Measurements from ENCODE around the gene OR52J3.

DNA sequence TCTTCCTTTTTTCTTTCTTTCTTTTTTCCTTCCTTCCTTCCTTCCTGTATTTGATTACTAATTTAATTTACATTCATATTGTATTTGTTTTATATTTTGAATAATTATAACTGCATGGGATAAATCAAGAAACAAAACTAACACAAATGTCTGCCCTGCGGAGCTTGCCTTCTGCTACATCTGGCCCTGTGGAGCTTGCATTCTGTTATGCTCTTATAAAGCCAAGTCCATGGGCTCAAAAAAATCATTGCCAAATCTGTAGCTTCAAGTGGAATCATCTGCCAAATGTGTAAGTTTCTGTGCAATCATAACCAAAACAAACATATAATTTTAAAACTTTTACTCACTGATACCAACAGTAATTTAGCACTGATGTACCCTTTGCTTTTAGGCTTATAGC lies 8.0 kb upstream of the OR52J3 start:
- TF ChIP-seq POLR2A (IDR thresholded peaks at IDR 0.05; ENCODE audit: low read depth) (no peak), EP300 (IDR thresholded peaks at IDR 0.05) (no peak), POLR2AphosphoS5 (IDR thresholded peaks at IDR 0.05) (no peak)
- TF ChIP-seq, protein P1, sequence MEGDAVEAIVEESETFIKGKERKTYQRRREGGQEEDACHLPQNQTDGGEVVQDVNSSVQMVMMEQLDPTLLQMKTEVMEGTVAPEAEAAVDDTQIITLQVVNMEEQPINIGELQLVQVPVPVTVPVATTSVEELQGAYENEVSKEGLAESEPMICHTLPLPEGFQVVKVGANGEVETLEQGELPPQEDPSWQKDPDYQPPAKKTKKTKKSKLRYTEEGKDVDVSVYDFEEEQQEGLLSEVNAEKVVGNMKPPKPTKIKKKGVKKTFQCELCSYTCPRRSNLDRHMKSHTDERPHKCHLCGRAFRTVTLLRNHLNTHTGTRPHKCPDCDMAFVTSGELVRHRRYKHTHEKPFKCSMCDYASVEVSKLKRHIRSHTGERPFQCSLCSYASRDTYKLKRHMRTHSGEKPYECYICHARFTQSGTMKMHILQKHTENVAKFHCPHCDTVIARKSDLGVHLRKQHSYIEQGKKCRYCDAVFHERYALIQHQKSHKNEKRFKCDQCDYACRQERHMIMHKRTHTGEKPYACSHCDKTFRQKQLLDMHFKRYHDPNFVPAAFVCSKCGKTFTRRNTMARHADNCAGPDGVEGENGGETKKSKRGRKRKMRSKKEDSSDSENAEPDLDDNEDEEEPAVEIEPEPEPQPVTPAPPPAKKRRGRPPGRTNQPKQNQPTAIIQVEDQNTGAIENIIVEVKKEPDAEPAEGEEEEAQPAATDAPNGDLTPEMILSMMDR (IDR thresholded peaks at IDR 0.05) = no peak

Data from esophagus muscularis mucosa (tissue), 4 donors.